Measurements from ENCODE around the gene GJA10. TPM values are rescaled to one million over a fixed set of nuclear protein-coding genes. Genes with fewer than 3 reads are reported as not detected.
"Not testable (repeated sequence)": the region's sequence is repeated elsewhere in the genome, so short reads cannot be mapped to it uniquely, and the experiment has no call there.

The GJA10 gene
- not detected for total RNA-seq (ENCODE audit: unreplicated experiment)
- long read RNA-seq, result 0 reads

- no peak for DNase-seq
- H3K4me1 Mint-ChIP-seq (ENCODE audit: low read depth, unreplicated experiment), result peaks cover 19% of the 10 kb centered on the region
- H3K9me3 Mint-ChIP-seq (ENCODE audit: unreplicated experiment), result no peaks in the 10 kb centered on the region
- no peaks in the 10 kb centered on the region for H3K36me3 Mint-ChIP-seq (ENCODE audit: unreplicated experiment)
- H3K27me3 Mint-ChIP-seq (ENCODE audit: unreplicated experiment), result no peaks in the 10 kb centered on the region
- no peak for TF ChIP-seq CTCF (IDR thresholded peaks at IDR 0.05; ENCODE audit: partially characterized antibody, unreplicated experiment)
- no peak within 1 kb of the TSS for H3K27ac Mint-ChIP-seq (ENCODE audit: unreplicated experiment)
- no peak within 1 kb of the TSS for H3K4me3 Mint-ChIP-seq (ENCODE audit: unreplicated experiment)
Observed at GRCh38 chr6:89894169-89894568, at the start of gene GJA10. TSS of gene GJA10 (plus strand) at chr6:89894469. CDS start at chr6:89894469, 0 bp downstream.

- H3K36me3 Mint-ChIP-seq (ENCODE audit: unreplicated experiment); DNase-seq; H3K4me1 Mint-ChIP-seq (ENCODE audit: low read depth, unreplicated experiment); H3K4me3 Mint-ChIP-seq (ENCODE audit: unreplicated experiment); H3K9me3 Mint-ChIP-seq (ENCODE audit: unreplicated experiment); H3K27ac Mint-ChIP-seq (ENCODE audit: unreplicated experiment); H3K27me3 Mint-ChIP-seq (ENCODE audit: unreplicated experiment): not testable (repeated sequence)
Observed at GRCh38 chr6:89847513-89847912, 46.8 kb upstream of the GJA10 start.

GRCh38 chr6:89853068-89853467 is 41.2 kb upstream of the GJA10 start:
- no peak overlapping the region for H3K27ac Mint-ChIP-seq (ENCODE audit: unreplicated experiment)
- DNase-seq, result no peak
- H3K27me3 Mint-ChIP-seq (ENCODE audit: unreplicated experiment), result no peaks in the 10 kb centered on the region
- TF ChIP-seq CTCF (IDR thresholded peaks at IDR 0.05; ENCODE audit: partially characterized antibody, unreplicated experiment), result no peak
- no peaks in the 10 kb centered on the region for H3K36me3 Mint-ChIP-seq (ENCODE audit: unreplicated experiment)
- H3K4me1 Mint-ChIP-seq (ENCODE audit: low read depth, unreplicated experiment), result no peaks in the 10 kb centered on the region
- no peaks in the 10 kb centered on the region for H3K9me3 Mint-ChIP-seq (ENCODE audit: unreplicated experiment)
- H3K4me3 Mint-ChIP-seq (ENCODE audit: unreplicated experiment), result no peak overlapping the region

GRCh38 chr6:89858041-89858440 is 36.2 kb upstream of the GJA10 start:
- H3K27me3 Mint-ChIP-seq (ENCODE audit: unreplicated experiment), result no peaks in the 10 kb centered on the region
- no peaks in the 10 kb centered on the region for H3K9me3 Mint-ChIP-seq (ENCODE audit: unreplicated experiment)
- no peaks in the 10 kb centered on the region for H3K36me3 Mint-ChIP-seq (ENCODE audit: unreplicated experiment)
- H3K4me1 Mint-ChIP-seq (ENCODE audit: low read depth, unreplicated experiment), result no peaks in the 10 kb centered on the region
- H3K27ac Mint-ChIP-seq (ENCODE audit: unreplicated experiment), result no peak overlapping the region
- no peak overlapping the region for H3K4me3 Mint-ChIP-seq (ENCODE audit: unreplicated experiment)
- TF ChIP-seq CTCF (IDR thresholded peaks at IDR 0.05; ENCODE audit: partially characterized antibody, unreplicated experiment), result no peak
- no peak for DNase-seq

- Mint-ChIP-seq H3K27me3 (ENCODE audit: unreplicated experiment) (no peaks in the 10 kb centered on the region), H3K4me1 (ENCODE audit: low read depth, unreplicated experiment) (no peaks in the 10 kb centered on the region), H3K36me3 (ENCODE audit: unreplicated experiment) (no peaks in the 10 kb centered on the region), H3K4me3 (ENCODE audit: unreplicated experiment) (no peak overlapping the region), H3K27ac (ENCODE audit: unreplicated experiment) (no peak overlapping the region), H3K9me3 (ENCODE audit: unreplicated experiment) (peaks cover 2% of the 10 kb centered on the region)
- no peak for TF ChIP-seq CTCF (IDR thresholded peaks at IDR 0.05; ENCODE audit: partially characterized antibody, unreplicated experiment)
- no peak for DNase-seq
Observed at GRCh38 chr6:89859744-89860143, 34.5 kb upstream of the GJA10 start.

- Mint-ChIP-seq H3K9me3 (ENCODE audit: unreplicated experiment) (peaks cover 3% of the 10 kb centered on the region), H3K36me3 (ENCODE audit: unreplicated experiment) (peaks cover 6% of the 10 kb centered on the region), H3K4me3 (ENCODE audit: unreplicated experiment) (no peak overlapping the region), H3K27me3 (ENCODE audit: unreplicated experiment) (no peaks in the 10 kb centered on the region), H3K27ac (ENCODE audit: unreplicated experiment) (no peak overlapping the region), H3K4me1 (ENCODE audit: low read depth, unreplicated experiment) (no peaks in the 10 kb centered on the region)
- DNase-seq, result no peak
- no peak for TF ChIP-seq CTCF (IDR thresholded peaks at IDR 0.05; ENCODE audit: partially characterized antibody, unreplicated experiment)
Observed at GRCh38 chr6:89862273-89862672, 32.0 kb upstream of the GJA10 start.
